ENCODE measurements around the gene TCF4. TPM values are rescaled to one million over a fixed set of nuclear protein-coding genes. Genes with fewer than 3 reads are reported as not detected.

TCF4 gene
- total and polyA plus RNA-seq, 7 donors: 8.6 to 68.9 (median 36.8) TPM

- Histone ChIP-seq H3K4me3 (no peak overlapping the region), H3K4me1 (peaks cover 90% of the 10 kb centered on the region), H3K9me3 (no peaks in the 10 kb centered on the region), H3K27ac (no peak overlapping the region), H3K36me3 (ENCODE audit: insufficient read depth in 1 of 2, low read depth in 1 of 2) (no peaks in the 10 kb centered on the region), H3K27me3 (ENCODE audit: insufficient read depth in 3 of 3, low read length in 2 of 3) (no peaks in the 10 kb centered on the region)
- ATAC-seq (no peak), DNase-seq (no peak)
- intact Hi-C loops (cut with DNase I): no loop called here
- no peak for TF ChIP-seq CTCF (IDR thresholded peaks at IDR 0.05)
- 40 to 59% (median 51%) methylated on average over 1 of the region's 1 CpG for WGBS, 3 donors
Observed at GRCh38 chr18:55314031-55314430, 274.0 kb downstream of the TCF4 start.

GRCh38 chr18:55310863-55311262 is 277.1 kb downstream of the TCF4 start:
- no peaks in the 10 kb centered on the region for H3K36me3 ChIP-seq (ENCODE audit: insufficient read depth in 1 of 2, low read depth in 1 of 2)
- H3K4me1 ChIP-seq: peaks cover 63% of the 10 kb centered on the region
- no peak overlapping the region for H3K27ac ChIP-seq
- intact Hi-C loops (cut with DNase I): no loop called here
- TF ChIP-seq CTCF (IDR thresholded peaks at IDR 0.05): no peak
- H3K27me3 ChIP-seq (ENCODE audit: insufficient read depth in 3 of 3, low read length in 2 of 3): no peaks in the 10 kb centered on the region
- H3K9me3 ChIP-seq: no peaks in the 10 kb centered on the region
- 46 to 56% (median 51%) methylated on average over 2 of the region's 2 CpGs for WGBS, 3 donors
- ATAC-seq (no peak), DNase-seq (no peak)
- no peak overlapping the region for H3K4me3 ChIP-seq

- no peaks in the 10 kb centered on the region for H3K27me3 ChIP-seq (ENCODE audit: insufficient read depth in 3 of 3, low read length in 2 of 3)
- no peak overlapping the region for H3K27ac ChIP-seq
- 48 to 73% (median 48%) methylated on average over 4 of the region's 4 CpGs for WGBS, 3 donors
- DNase-seq (no peak), ATAC-seq (peak; percentile 35 to 76 (median 70))
- intact Hi-C loops (cut with DNase I): no loop called here
- no peak for TF ChIP-seq CTCF (IDR thresholded peaks at IDR 0.05)
- no peaks in the 10 kb centered on the region for H3K36me3 ChIP-seq (ENCODE audit: insufficient read depth in 1 of 2, low read depth in 1 of 2)
- peaks cover 57% of the 10 kb centered on the region for H3K4me1 ChIP-seq
- no peaks in the 10 kb centered on the region for H3K9me3 ChIP-seq
- no peak overlapping the region for H3K4me3 ChIP-seq
Observed at GRCh38 chr18:55310044-55310676, 277.8 kb downstream of the TCF4 start.

- H3K36me3 ChIP-seq (ENCODE audit: insufficient read depth in 1 of 2, low read depth in 1 of 2): no peaks in the 10 kb centered on the region
- H3K27me3 ChIP-seq (ENCODE audit: insufficient read depth in 3 of 3, low read length in 2 of 3): no peaks in the 10 kb centered on the region
- no peaks in the 10 kb centered on the region for H3K9me3 ChIP-seq
- no peak for DNase-seq
- H3K4me3 ChIP-seq: no peak overlapping the region
- H3K27ac ChIP-seq: no peak overlapping the region
- WGBS, 3 donors: 92 to 94% (median 93%) methylated on average over 4 of the region's 4 CpGs
- no peak for TF ChIP-seq CTCF (IDR thresholded peaks at IDR 0.05)
- ATAC-seq: peak in 1 of 4 donors; percentile 10
- intact Hi-C loops (cut with DNase I): no loop called here
- peaks cover 54% of the 10 kb centered on the region for H3K4me1 ChIP-seq
Observed at GRCh38 chr18:55309249-55309648, 278.7 kb downstream of the TCF4 start.

GRCh38 chr18:55307505-55307904 is 280.5 kb downstream of the TCF4 start:
- WGBS, 3 donors: 67 to 80% (median 72%) methylated on average over 3 of the region's 3 CpGs
- H3K36me3 ChIP-seq (ENCODE audit: insufficient read depth in 1 of 2, low read depth in 1 of 2): no peaks in the 10 kb centered on the region
- DNase-seq: no peak
- H3K9me3 ChIP-seq: no peaks in the 10 kb centered on the region
- H3K4me3 ChIP-seq: no peak overlapping the region
- intact Hi-C loops (cut with DNase I): no loop called here
- no peak for ATAC-seq
- H3K27me3 ChIP-seq (ENCODE audit: insufficient read depth in 3 of 3, low read length in 2 of 3): no peaks in the 10 kb centered on the region
- TF ChIP-seq CTCF (IDR thresholded peaks at IDR 0.05): no peak
- peaks cover 49% of the 10 kb centered on the region for H3K4me1 ChIP-seq
- no peak overlapping the region for H3K27ac ChIP-seq

Data from psoas muscle (tissue), 8 donors.